GM12864 (cell line): ENCODE results near the gene PARD3B.
"Not testable (repeated sequence)": the region's sequence is repeated elsewhere in the genome, so short reads cannot be mapped to it uniquely, and the experiment has no call there.

Source experiments
- DNase-seq: peaks from one replicate; pipeline ENCODE4 v3.0.0-alpha.2; 2011; ENCODE audit warnings: low read depth
- H3K4me3 ChIP-seq: 2 replicates; pipeline ENCODE4 v1.5.1; 2011; ENCODE audit warnings: mild to moderate bottlenecking, low read depth, low read length, control low read depth
- TF ChIP-seq, protein P1 (sequence below): IDR thresholded peaks from 2 replicates; pipeline ENCODE4 v1.5.1; 2011; ENCODE audit warnings: low read depth, mild to moderate bottlenecking, moderate library complexity, low read length, control low read depth, inconsistent platforms; ENCODE audit errors: missing control alignments

Gene PARD3B

DNA sequence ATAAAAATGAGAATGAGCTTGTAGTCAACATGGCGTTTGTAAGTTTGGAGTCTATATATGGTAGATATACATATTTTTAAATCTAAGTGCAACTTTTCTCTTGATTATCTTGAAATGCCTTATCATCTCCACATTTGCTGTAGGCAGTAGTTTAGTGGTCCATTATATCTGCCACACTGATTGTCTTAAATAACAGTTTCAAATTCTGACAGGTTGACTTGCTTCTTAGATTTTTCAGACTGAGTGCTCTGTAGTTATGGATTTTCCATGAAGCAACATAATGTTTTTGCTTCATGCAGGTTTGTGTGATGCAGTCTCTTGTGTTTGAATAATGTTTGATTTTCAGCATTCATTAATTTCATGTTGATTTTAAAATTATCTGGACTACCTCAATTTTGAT lies 12.3 kb downstream of the PARD3B start:
- DNase-seq = no peak
- TF ChIP-seq, protein P1, sequence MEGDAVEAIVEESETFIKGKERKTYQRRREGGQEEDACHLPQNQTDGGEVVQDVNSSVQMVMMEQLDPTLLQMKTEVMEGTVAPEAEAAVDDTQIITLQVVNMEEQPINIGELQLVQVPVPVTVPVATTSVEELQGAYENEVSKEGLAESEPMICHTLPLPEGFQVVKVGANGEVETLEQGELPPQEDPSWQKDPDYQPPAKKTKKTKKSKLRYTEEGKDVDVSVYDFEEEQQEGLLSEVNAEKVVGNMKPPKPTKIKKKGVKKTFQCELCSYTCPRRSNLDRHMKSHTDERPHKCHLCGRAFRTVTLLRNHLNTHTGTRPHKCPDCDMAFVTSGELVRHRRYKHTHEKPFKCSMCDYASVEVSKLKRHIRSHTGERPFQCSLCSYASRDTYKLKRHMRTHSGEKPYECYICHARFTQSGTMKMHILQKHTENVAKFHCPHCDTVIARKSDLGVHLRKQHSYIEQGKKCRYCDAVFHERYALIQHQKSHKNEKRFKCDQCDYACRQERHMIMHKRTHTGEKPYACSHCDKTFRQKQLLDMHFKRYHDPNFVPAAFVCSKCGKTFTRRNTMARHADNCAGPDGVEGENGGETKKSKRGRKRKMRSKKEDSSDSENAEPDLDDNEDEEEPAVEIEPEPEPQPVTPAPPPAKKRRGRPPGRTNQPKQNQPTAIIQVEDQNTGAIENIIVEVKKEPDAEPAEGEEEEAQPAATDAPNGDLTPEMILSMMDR = no peak

DNA sequence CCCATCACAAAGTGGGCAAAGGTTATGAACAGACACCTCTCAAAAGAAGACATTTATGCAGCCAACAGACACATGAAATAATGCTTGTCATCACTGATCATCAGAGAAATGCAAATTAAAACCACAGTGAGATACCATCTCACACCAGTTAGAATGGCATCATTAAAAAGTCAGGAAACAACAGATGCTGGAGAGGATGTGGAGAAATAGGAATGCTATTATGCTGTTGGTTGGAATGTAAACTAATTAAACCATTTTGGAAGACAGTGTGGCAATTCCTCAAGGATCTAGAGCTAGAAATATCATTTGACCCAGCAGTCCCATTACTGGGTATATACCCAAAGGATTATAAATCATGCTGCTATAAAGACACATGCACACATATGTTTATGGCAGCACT lies 14.1 kb downstream of the PARD3B start:
- not testable (repeated sequence) for DNase-seq, H3K4me3 ChIP-seq

More for the DNA sequence above, 12.3 kb downstream of the PARD3B start:
- no peak overlapping the region for H3K4me3 ChIP-seq

DNA sequence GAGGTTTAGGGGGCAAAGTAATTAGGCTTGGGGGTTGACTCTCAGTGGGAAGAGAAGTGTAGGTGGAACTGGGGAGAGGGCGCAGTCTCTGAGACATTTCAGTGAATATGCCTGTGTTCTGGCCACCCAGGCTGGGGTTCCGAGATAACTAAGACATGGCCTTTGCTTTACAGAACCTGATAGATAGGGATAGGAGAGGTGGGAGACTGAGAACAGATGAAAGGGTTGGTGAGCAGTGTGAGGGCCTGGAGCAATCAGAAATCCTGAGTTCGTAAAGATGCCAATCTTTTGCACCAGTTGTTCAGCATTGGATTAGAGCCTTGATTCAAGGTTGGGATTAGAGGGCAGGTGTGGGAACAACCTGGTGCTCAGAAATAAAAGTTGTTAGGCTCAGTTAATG lies 15.6 kb downstream of the PARD3B start:
- no peak overlapping the region for H3K4me3 ChIP-seq
- TF ChIP-seq, protein P1 = no peak
- no peak for DNase-seq

DNA sequence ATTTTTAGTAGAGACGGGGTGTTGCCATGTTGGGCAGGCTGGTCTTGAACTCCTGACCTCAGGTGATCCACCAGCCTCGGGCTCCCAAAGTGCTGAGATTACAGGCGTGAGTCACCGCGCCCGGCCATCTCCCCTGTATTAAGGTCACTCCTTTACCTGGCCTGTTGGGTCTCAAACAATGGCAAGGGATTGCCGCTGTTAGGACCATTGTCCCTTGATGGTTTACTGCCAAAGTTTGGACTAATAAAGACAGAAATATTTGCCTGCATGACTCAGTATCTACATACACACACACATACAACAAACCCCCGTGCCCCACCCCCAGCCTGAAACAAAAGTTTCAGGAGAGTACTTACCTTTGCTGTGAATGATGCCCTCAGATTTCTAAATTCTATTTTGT lies 16.5 kb downstream of the PARD3B start:
- H3K4me3 ChIP-seq = no peak overlapping the region
- TF ChIP-seq, protein P1 = no peak
- no peak for DNase-seq

DNA sequence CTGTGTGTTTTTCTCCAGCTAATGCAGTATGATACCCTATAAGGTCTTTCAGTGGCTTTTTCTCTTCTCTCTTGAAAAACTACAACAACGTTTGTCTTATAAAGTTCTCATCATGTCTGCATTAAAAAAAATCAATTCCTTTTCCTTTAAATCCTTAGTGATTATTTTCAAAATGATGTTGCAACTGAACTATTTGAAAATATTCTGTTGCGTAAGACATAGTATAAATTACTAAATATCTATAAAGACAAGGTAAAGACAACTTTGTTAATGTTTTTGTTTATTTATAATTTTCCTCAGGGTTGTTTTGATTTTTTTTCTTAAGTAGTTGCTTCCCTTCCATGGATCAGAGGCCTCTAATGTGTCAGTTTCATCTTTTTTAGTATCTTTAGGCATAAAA lies 21.2 kb downstream of the PARD3B start:
- no peak overlapping the region for H3K4me3 ChIP-seq
- DNase-seq = no peak
- TF ChIP-seq, protein P1 = no peak

DNA sequence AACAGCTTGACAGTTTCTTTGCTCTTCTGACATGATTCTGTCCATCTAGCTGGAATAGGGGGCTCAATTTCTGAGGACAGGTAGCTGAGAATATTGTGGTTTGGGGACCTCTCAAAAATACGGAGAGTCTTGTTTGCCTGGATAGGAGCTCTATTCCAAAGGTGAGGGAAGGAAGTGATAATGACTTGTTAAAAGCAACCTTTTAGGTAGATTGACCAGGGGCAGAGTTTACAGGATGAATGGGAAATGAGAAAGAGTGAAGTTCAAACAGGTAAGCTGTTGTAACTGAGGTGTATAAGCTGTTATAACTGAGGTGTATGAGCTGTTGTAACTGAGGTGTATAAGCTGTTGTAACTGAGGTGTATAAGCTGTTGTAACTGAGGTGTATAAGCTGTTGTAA lies 25.1 kb downstream of the PARD3B start:
- DNase-seq = no peak
- no peak overlapping the region for H3K4me3 ChIP-seq
- TF ChIP-seq, protein P1 = no peak

DNA sequence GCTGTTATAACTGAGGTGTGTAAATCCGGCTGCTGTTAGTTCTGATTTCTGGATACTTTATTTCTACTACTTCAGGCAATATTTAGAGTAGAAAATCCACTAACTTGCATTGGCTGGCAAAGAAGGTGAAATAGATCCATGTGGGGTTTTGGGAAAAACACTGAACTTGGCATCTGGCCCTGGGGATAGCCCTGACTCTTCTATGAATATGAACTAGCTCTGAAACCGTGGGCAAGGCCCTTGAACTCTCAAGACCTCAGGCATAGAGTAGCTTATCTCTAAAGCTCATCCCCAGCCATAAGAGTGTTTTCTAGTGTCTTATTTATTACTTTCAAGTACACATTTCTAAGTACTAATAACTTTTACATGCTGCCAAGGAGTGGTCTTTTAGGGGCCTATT lies 25.8 kb downstream of the PARD3B start:
- TF ChIP-seq, protein P1 = no peak
- no peak for DNase-seq
- no peak overlapping the region for H3K4me3 ChIP-seq

DNA sequence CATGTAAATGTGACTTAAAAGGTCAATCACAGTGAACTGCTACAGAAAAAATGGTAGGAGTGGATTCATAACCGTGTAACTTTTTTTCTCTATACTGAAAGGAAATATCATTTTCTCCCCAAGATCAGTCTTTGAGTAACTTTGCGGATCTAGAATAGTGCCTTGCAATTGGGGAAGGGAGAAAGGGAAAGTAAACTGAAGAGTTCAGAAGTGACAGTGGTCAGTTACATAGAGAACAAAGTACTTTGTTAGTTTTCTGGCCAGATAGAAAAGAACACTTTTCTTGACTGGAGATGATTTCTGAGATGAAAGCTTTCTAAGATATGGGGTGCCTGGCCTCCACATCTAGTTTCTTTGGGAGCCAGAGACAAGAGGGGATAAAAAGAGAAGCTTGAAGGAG lies 26.6 kb downstream of the PARD3B start:
- no peak for DNase-seq
- no peak overlapping the region for H3K4me3 ChIP-seq
- TF ChIP-seq, protein P1 = no peak
